Cardiac muscle cell (in vitro differentiated cells and primary cell): ENCODE data around the gene ATPAF2. TPM values are rescaled to one million over a fixed set of nuclear protein-coding genes. Genes with fewer than 3 reads are reported as not detected.
A peak's percentile ranks its signal among the peaks of the same experiment; 100 is the strongest.

Source experiments
- DNase-seq, 2 donors: peaks; one replicate each; pipeline versions ENCODE4 v3.0.0 to v3.0.0-alpha.2; 2010 to 2017; ENCODE audit warnings: low read depth in 1 of 2, low spot score in 1 of 2
- H3K27ac ChIP-seq: fragments of 200-600 bp; sonication (generic); 2 replicates; pipeline ENCODE4 v1.5.1; 2016
- H3K27me3 ChIP-seq: fragments of 200-600 bp; sonication (generic); 2 replicates; pipeline ENCODE4 v1.6.0; 2016; ENCODE audit warnings: control low read depth
- H3K36me3 ChIP-seq: fragments of 200-600 bp; sonication (generic); 2 replicates; pipeline ENCODE4 v1.5.1; 2016; ENCODE audit warnings: control low read depth
- H3K4me1 ChIP-seq: fragments of 200-600 bp; sonication (generic); 2 replicates; pipeline ENCODE4 v1.8.1; 2017; ENCODE audit warnings: low read depth, mild to moderate bottlenecking, mixed run types
- H3K4me3 ChIP-seq: fragments of 200-600 bp; sonication (generic); 2 replicates; pipeline ENCODE4 v1.5.1; 2016; ENCODE audit warnings: mild to moderate bottlenecking
- H3K9me3 ChIP-seq: fragments of 200-600 bp; sonication (generic); 2 replicates; pipeline ENCODE4 v1.5.1; 2017; ENCODE audit warnings: low read depth, mild to moderate bottlenecking, control low read depth
- CTCF ChIP-seq: IDR thresholded peaks from 2 replicates; pipeline ENCODE4 v1.5.1; 2012; ENCODE audit warnings: low read depth, mild to moderate bottlenecking, low read length
- polyA plus RNA-seq: library from polyadenylated mRNA; unstranded; fragments of >200 nt; fragmentation: Nextera tagmentation; extraction: Ambion mirVana; gene quantifications from 2 replicates; pipeline ENCODE4 v1.2.1, GENCODE V29; 2016
- total RNA-seq: library from RNA; depleted of rRNA; stranded (reverse); fragments of >200 nt; gene quantifications from 2 replicates; pipeline ENCODE4 v1.2.3, GENCODE V29; 2016

ATPAF2 gene
- total and polyA plus RNA-seq, 2 experiments from 2014 or later: 40.3 to 49.4 TPM

- DNase-seq: no peak
- H3K27ac ChIP-seq: no peak overlapping the region
- peaks cover 23% of the 10 kb centered on the region for H3K4me1 ChIP-seq
- no peaks in the 10 kb centered on the region for H3K36me3 ChIP-seq
- H3K27me3 ChIP-seq: no peaks in the 10 kb centered on the region
- H3K4me3 ChIP-seq: no peak overlapping the region
- TF ChIP-seq CTCF: no peak
- no peaks in the 10 kb centered on the region for H3K9me3 ChIP-seq
Measured at GRCh38 chr17:18009609-18010420, 29.2 kb downstream of the ATPAF2 start.

GRCh38 chr17:18008496-18009268 lies 30.3 kb downstream of the ATPAF2 start:
- Histone ChIP-seq H3K4me1 (peaks cover 23% of the 10 kb centered on the region), H3K4me3 (no peak overlapping the region), H3K27ac (no peak overlapping the region), H3K9me3 (no peaks in the 10 kb centered on the region), H3K36me3 (no peaks in the 10 kb centered on the region), H3K27me3 (no peaks in the 10 kb centered on the region)
- TF ChIP-seq CTCF: no peak
- DNase-seq: no peak

- no peak for DNase-seq
- H3K27ac ChIP-seq: no peak overlapping the region
- H3K36me3 ChIP-seq: no peaks in the 10 kb centered on the region
- TF ChIP-seq CTCF: no peak
- H3K4me1 ChIP-seq: peaks cover 23% of the 10 kb centered on the region
- H3K9me3 ChIP-seq: no peaks in the 10 kb centered on the region
- H3K4me3 ChIP-seq: no peak overlapping the region
- no peaks in the 10 kb centered on the region for H3K27me3 ChIP-seq
Measured at GRCh38 chr17:18006495-18007239, 32.3 kb downstream of the ATPAF2 start.

- Histone ChIP-seq H3K36me3 (no peaks in the 10 kb centered on the region), H3K27ac (no peak overlapping the region), H3K4me3 (no peak overlapping the region), H3K9me3 (no peaks in the 10 kb centered on the region), H3K4me1 (peaks cover 23% of the 10 kb centered on the region), H3K27me3 (no peaks in the 10 kb centered on the region)
- DNase-seq: no peak
- no peak for TF ChIP-seq CTCF
Measured at GRCh38 chr17:18005496-18005895, 33.5 kb downstream of the ATPAF2 start.

GRCh38 chr17:18004884-18005305 lies 34.1 kb downstream of the ATPAF2 start:
- Histone ChIP-seq H3K27ac (no peak overlapping the region), H3K9me3 (no peaks in the 10 kb centered on the region), H3K36me3 (no peaks in the 10 kb centered on the region), H3K27me3 (no peaks in the 10 kb centered on the region), H3K4me3 (no peak overlapping the region), H3K4me1 (peaks cover 21% of the 10 kb centered on the region)
- TF ChIP-seq CTCF: peak; percentile 34
- no peak for DNase-seq
